SK-N-SH (cell line): ENCODE results near the gene SNX22. TPM values are rescaled to one million over a fixed set of nuclear protein-coding genes. Genes with fewer than 3 reads are reported as not detected.

Source experiments
- CTCF ChIA-PET: fragments of 300-600, 350-600 bp; formaldehyde crosslinking; extraction: SDS; loops from one replicate; lab custom pipeline; 2021; lab: Yijun Ruan, JAX
- POLR2A ChIA-PET: fragments of 350-600 bp; sonication (Branson Sonifier 250); formaldehyde crosslinking; extraction: SDS; loops from one replicate; lab custom pipeline; 2020; ENCODE audit warnings: antibody characterized with exemption, inconsistent platforms; lab: Yijun Ruan, JAX
- DNase-seq: peaks from one replicate; pipeline ENCODE4 v3.0.0; 2012
- H2AFZ ChIP-seq: fragments of 200-600 bp; sonication (generic); 2 replicates; pipeline ENCODE4 v1.8.1; 2016; ENCODE audit warnings: antibody characterized with exemption, mild to moderate bottlenecking, low read depth
- H3F3A ChIP-seq: fragments of 200-600 bp; sonication (generic); replicated peaks from 2 replicates; pipeline ENCODE3; 2016; ENCODE audit warnings: antibody characterized with exemption, mild to moderate bottlenecking; ENCODE audit not compliant: insufficient read depth
- H3K27ac ChIP-seq, 2 experiments: fragments of 200-500 bp in 1 of 2; fragments of 200-600 bp in 1 of 2; sonication (Bioruptor generic) in 1 of 2; sonication (generic), shearing (Covaris generic) in 1 of 2; 2 replicates each; pipeline versions ENCODE4 v1.5.1 to v1.6.1; 2014 to 2016; ENCODE audit warnings: low read depth in 2 of 2, inconsistent platforms in 1 of 2, low read length in 1 of 2, mild to moderate bottlenecking in 1 of 2, mixed read lengths in 1 of 2
- H3K27me3 ChIP-seq: fragments of 200-600 bp; sonication (generic), shearing (Covaris generic); 2 replicates; pipeline ENCODE4 v1.6.1; 2016; ENCODE audit warnings: mixed run types; ENCODE audit not compliant: insufficient read depth
- H3K36me3 ChIP-seq, 2 experiments: fragments of 200-500 bp in 1 of 2; fragments of 200-600 bp in 1 of 2; sonication (Bioruptor generic) in 1 of 2; sonication (generic) in 1 of 2; replicated peaks in 1 of 2; 2 replicates each; pipeline versions ENCODE3 to v1.5.1; 2014 to 2016; ENCODE audit warnings: low read length in 1 of 2, mild to moderate bottlenecking in 1 of 2; ENCODE audit not compliant: insufficient read depth in 2 of 2, control insufficient read depth in 1 of 2
- H3K4me1 ChIP-seq, 2 experiments: fragments of 200-500 bp in 1 of 2; fragments of 200-600 bp in 1 of 2; sonication (Bioruptor generic) in 1 of 2; sonication (generic), shearing (Covaris generic) in 1 of 2; 2 replicates each; pipeline versions ENCODE4 v1.5.1 to v1.6.1; 2014 to 2016; ENCODE audit warnings: low read depth in 1 of 2, low read length in 1 of 2, mixed run types in 1 of 2; ENCODE audit not compliant: insufficient read depth in 2 of 2, control insufficient read depth in 1 of 2
- H3K4me2 ChIP-seq: fragments of 200-600 bp; sonication (generic), shearing (Covaris generic); 2 replicates; pipeline ENCODE4 v1.6.1; 2017; ENCODE audit warnings: mixed run types
- H3K4me3 ChIP-seq, 2 experiments: fragments of 200-500 bp in 1 of 2; fragments of 200-600 bp in 1 of 2; sonication (Bioruptor generic) in 1 of 2; sonication (generic), shearing (Covaris generic) in 1 of 2; 2 replicates each; pipeline versions ENCODE4 v1.5.1 to v1.8.1; 2014 to 2016; ENCODE audit warnings: low read depth in 2 of 2, inconsistent platforms in 1 of 2, low read length in 1 of 2, mild to moderate bottlenecking in 1 of 2, mixed read lengths in 1 of 2, moderate library complexity in 1 of 2
- H3K79me2 ChIP-seq: fragments of 200-600 bp; sonication (generic); 2 replicates; pipeline ENCODE4 v1.8.1; 2017; ENCODE audit warnings: mild to moderate bottlenecking; ENCODE audit not compliant: insufficient read depth
- H3K9ac ChIP-seq: fragments of 200-600 bp; sonication (generic); 2 replicates; pipeline ENCODE4 v1.6.1; 2017; ENCODE audit warnings: mixed run types
- H3K9me2 ChIP-seq: fragments of 200-600 bp; sonication (generic); 2 replicates; pipeline ENCODE4 v1.6.1; 2017; ENCODE audit warnings: mixed run types
- H3K9me3 ChIP-seq: fragments of 200-600 bp; sonication (generic); 2 replicates; pipeline ENCODE4 v1.6.1; 2017; ENCODE audit warnings: mixed run types, mild to moderate bottlenecking, moderate library complexity
- H4K20me1 ChIP-seq: fragments of 200-600 bp; sonication (generic); 2 replicates; pipeline ENCODE4 v1.6.1; 2017; ENCODE audit warnings: mild to moderate bottlenecking, mixed run types; ENCODE audit not compliant: insufficient read depth
- EZH2phosphoT487 ChIP-seq: fragments of 200-600 bp; sonication (generic); IDR thresholded peaks from 2 replicates; pipeline ENCODE4 v1.6.1; 2017; ENCODE audit warnings: low read depth, mixed run types, mild to moderate bottlenecking, antibody characterized with exemption, moderate library complexity, borderline replicate concordance
- FOXJ3 ChIP-seq: sonication (generic); formaldehyde crosslinking; IDR thresholded peaks from 2 replicates; pipeline ENCODE4 v1.5.1; 2020; ENCODE audit warnings: mild to moderate bottlenecking, missing genetic modification reagents
- IRF3 ChIP-seq: fragments of 150-350 bp; IDR thresholded peaks from 2 replicates; pipeline ENCODE4 v1.6.1; 2016; ENCODE audit warnings: mild to moderate bottlenecking, low read depth, low read length
- MXI1 ChIP-seq: IDR thresholded peaks from 2 replicates; pipeline ENCODE4 v1.6.1; 2012; ENCODE audit warnings: mild to moderate bottlenecking, low read depth, low read length, improper control_type of control experiment
- RAD21 ChIP-seq: IDR thresholded peaks from 2 replicates; pipeline ENCODE4 v1.6.1; 2012; ENCODE audit warnings: mild to moderate bottlenecking, low read length
- RCOR1 ChIP-seq: fragments of 150-350 bp; IDR thresholded peaks from 2 replicates; pipeline ENCODE4 v1.6.1; 2017; ENCODE audit warnings: antibody characterized with exemption, low read length
- REST ChIP-seq: IDR thresholded peaks from 2 replicates; pipeline ENCODE4 v1.6.1; 2012; ENCODE audit warnings: mild to moderate bottlenecking, low read depth, low read length, moderate library complexity
- TEAD4 ChIP-seq: IDR thresholded peaks from 2 replicates; pipeline ENCODE4 v1.4.0; 2012; ENCODE audit warnings: mild to moderate bottlenecking, borderline replicate concordance; ENCODE audit not compliant: insufficient read depth
- WGBS: methylation state at CpG from one replicate; pipeline ENCODE4 v1.1.6; 2017; ENCODE audit warnings: low lambda C conversion rate; 5-methylcytosine and 5-hydroxymethylcytosine counted together
- polyA plus RNA-seq, 3 experiments: library from polyadenylated mRNA; depleted of rRNA; stranded (reverse); fragments of >200 nt; gene quantifications; 2 replicates each; pipeline ENCODE4 v1.2.3, GENCODE V29; 2012

SNX22 gene
- polyA plus RNA-seq, 1 of the 3 experiments (the other 2 are of a cell fraction): 0.94 TPM

DNA sequence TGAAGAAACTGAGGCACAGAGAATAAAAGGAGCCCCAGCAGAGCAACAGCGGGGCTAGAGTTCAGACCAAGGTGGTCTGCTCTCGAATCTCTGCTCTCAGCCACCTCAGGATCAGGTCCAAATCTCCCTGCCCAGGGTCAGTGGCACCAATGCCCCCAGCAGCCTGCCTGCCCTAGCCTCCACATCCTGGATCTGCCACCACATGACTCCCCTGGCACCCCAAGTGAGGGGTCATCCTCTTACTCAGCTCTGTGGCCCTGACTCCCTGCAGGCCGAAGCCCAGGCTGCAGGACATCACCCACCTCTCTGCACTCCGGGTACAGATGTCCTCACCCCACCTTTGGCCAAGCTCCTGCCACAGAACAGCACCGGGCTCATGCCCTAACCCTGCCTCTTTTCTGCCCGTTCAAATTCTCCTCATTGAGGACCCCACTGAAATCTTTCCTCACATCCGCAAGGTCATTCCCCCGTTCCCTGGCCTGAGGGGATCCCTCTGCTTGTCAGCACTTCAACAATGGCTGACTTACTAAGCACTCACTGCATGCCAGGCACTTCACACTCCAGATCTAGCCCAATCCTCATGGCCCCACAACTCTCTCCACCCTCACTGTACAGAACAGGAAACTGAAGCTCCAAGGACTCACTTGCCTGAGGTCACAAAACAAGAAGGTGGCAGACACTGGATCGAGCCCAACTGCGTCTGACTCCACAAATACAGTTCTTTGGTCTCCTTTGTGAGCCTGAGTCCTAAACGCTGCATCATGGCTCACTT, 7.0 kb downstream of the SNX22 start:
- CTCF ChIA-PET: interaction anchor here (0.9 kb wide), 1 partner anchor 19 kb away, joined by 4 read pairs; no protein-coding TSS in a partner anchor
- Histone ChIP-seq H4K20me1 (peaks cover 54% of the 10 kb centered on the region), H3K27me3 (no peaks in the 10 kb centered on the region), H3K9ac (no peak overlapping the region), H3K4me1 (peaks cover 16 to 23% of the 10 kb centered on the region in 2 experiments; a peak in 3 of 4 replicates), H2AFZ (no peak overlapping the region), H3K4me2 (no peak overlapping the region), H3K27ac (no peak overlapping the region; a peak in 1 of 4 replicates), H3K9me3 (no peaks in the 10 kb centered on the region), H3K79me2 (peaks cover 34% of the 10 kb centered on the region), H3F3A (peaks cover 53% of the 10 kb centered on the region), H3K4me3 (no peak overlapping the region), H3K9me2 (no peaks in the 10 kb centered on the region), H3K36me3 (peaks cover 57 to 58% of the 10 kb centered on the region in 2 experiments)
- WGBS: 92% methylated on average over 9 of the region's 11 CpGs
- no peak for TF ChIP-seq REST
- no peak for DNase-seq
- POLR2A ChIA-PET: no interaction called here

GRCh38 chr15:64161688-64162477, 10.4 kb downstream of the SNX22 start:
- POLR2A ChIA-PET: interaction anchor here (1.0 to 2.6 kb wide), 5 partner anchors 9 to 226 kb away, joined by 3 to 24 read pairs (median 11); partner anchors contain the start of genes CIAO2A, SNX22 and TRIP4
- Histone ChIP-seq H3K9me2 (no peaks in the 10 kb centered on the region), H3K4me1 (peaks cover 23 to 25% of the 10 kb centered on the region in 2 experiments; a peak in 3 of 4 replicates), H4K20me1 (peaks cover 40% of the 10 kb centered on the region), H3K9me3 (no peaks in the 10 kb centered on the region), H2AFZ (no peak overlapping the region), H3K27ac (peak overlapping the region; percentile 79 to 83), H3F3A (peaks cover 36% of the 10 kb centered on the region), H3K9ac (peak overlapping the region; percentile 70), H3K79me2 (peaks cover 34% of the 10 kb centered on the region), H3K4me3 (peak overlapping the region; percentile 71 to 85), H3K36me3 (peaks cover 34 to 49% of the 10 kb centered on the region in 2 experiments), H3K4me2 (peak overlapping the region; percentile 93), H3K27me3 (no peaks in the 10 kb centered on the region)
- no peak for DNase-seq
- whole genome bisulfite sequencing: 32% methylated on average over 12 of the region's 12 CpGs
- TF ChIP-seq EZH2phosphoT487: no peak
- no peak for TF ChIP-seq IRF3
- TF ChIP-seq TEAD4: no peak
- no peak for TF ChIP-seq RAD21
- no peak for TF ChIP-seq FOXJ3 (CRISPR knock-in tag)
- TF ChIP-seq MXI1: no peak
- no peak for TF ChIP-seq RCOR1
- CTCF ChIA-PET: interaction anchor here (1.0 to 4.1 kb wide), 7 partner anchors 9 to 566 kb away, joined by 3 to 42 read pairs (median 5); partner anchors contain the start of genes CSNK1G1 and SNX22
